GM23338 (cell line): ENCODE results near the gene PTH1R. TPM values are rescaled to one million over a fixed set of nuclear protein-coding genes. Genes with fewer than 3 reads are reported as not detected.

Source experiments
- ATAC-seq: fragments of 200-7000 bp; cut with Tn5 transposase; 3 replicates; pipeline ENCODE4 v1.9.1; 2020
- DNase-seq: peaks from one replicate; pipeline ENCODE4 v3.0.0-alpha.2; 2015; ENCODE audit warnings: low spot score
- H2AFZ ChIP-seq: fragments of 200-600 bp; sonication (generic); 2 replicates; pipeline ENCODE4 v1.8.0; 2016; ENCODE audit warnings: antibody characterized with exemption, mild to moderate bottlenecking, moderate library complexity
- H3F3A ChIP-seq: fragments of 200-600 bp; sonication (generic); replicated peaks from 2 replicates; pipeline ENCODE4 v1.8.0; 2017; ENCODE audit warnings: antibody characterized with exemption, mixed run types, low read depth
- H3K27ac ChIP-seq: fragments of 200-600 bp; sonication (generic); 2 replicates; pipeline ENCODE4 v1.6.1; 2016; ENCODE audit warnings: low read depth
- H3K27me3 ChIP-seq: fragments of 200-600 bp; sonication (generic); 2 replicates; pipeline ENCODE4 v1.8.0; 2016; ENCODE audit warnings: mild to moderate bottlenecking, mixed run types, moderate library complexity; ENCODE audit not compliant: insufficient read depth
- H3K36me3 ChIP-seq: fragments of 200-600 bp; sonication (generic); 2 replicates; pipeline ENCODE4 v1.8.0; 2016; ENCODE audit warnings: mild to moderate bottlenecking; ENCODE audit not compliant: insufficient read depth
- H3K4me1 ChIP-seq: fragments of 200-600 bp; sonication (generic); 2 replicates; pipeline ENCODE4 v1.8.0; 2016; ENCODE audit warnings: mild to moderate bottlenecking, moderate library complexity; ENCODE audit not compliant: insufficient read depth
- H3K4me2 ChIP-seq: fragments of 200-600 bp; sonication (generic); 2 replicates; pipeline ENCODE4 v1.7.1; 2017; ENCODE audit warnings: mixed run types
- H3K4me3 ChIP-seq: fragments of 200-600 bp; sonication (generic); 2 replicates; pipeline ENCODE4 v1.6.1; 2016; ENCODE audit warnings: mixed run types
- H3K79me2 ChIP-seq: fragments of 200-600 bp; sonication (generic); replicated peaks from 2 replicates; pipeline ENCODE4 v1.8.0; 2017; ENCODE audit warnings: mild to moderate bottlenecking; ENCODE audit not compliant: insufficient read depth
- H3K9me2 ChIP-seq: fragments of 200-600 bp; sonication (generic); 2 replicates; pipeline ENCODE4 v1.8.0; 2017; ENCODE audit not compliant: insufficient read depth
- H4K20me1 ChIP-seq: fragments of 200-600 bp; sonication (generic); replicated peaks from 2 replicates; pipeline ENCODE4 v1.8.0; 2017; ENCODE audit warnings: mild to moderate bottlenecking; ENCODE audit not compliant: insufficient read depth
- H3K27ac Mint-ChIP-seq: 2 replicates; pipeline ENCODE4 v1.8.0; 2020; ENCODE audit warnings: inconsistent platforms, mild to moderate bottlenecking, moderate library complexity, mixed read lengths
- H3K27me3 Mint-ChIP-seq: 3 replicates; pipeline ENCODE4 v1.8.0; 2022; ENCODE audit warnings: low read depth, mild to moderate bottlenecking, moderate library complexity, mixed read lengths, inconsistent platforms; ENCODE audit not compliant: insufficient read depth, poor library complexity
- H3K36me3 Mint-ChIP-seq: 3 replicates; pipeline ENCODE4 v1.8.0; 2021; ENCODE audit warnings: low read depth, mild to moderate bottlenecking, inconsistent platforms, moderate library complexity, mixed read lengths
- H3K4me1 Mint-ChIP-seq: 3 replicates; pipeline ENCODE4 v1.8.0; 2020; ENCODE audit warnings: mild to moderate bottlenecking, inconsistent platforms, mixed read lengths
- H3K4me3 Mint-ChIP-seq: 3 replicates; pipeline ENCODE4 v1.8.0; 2021; ENCODE audit warnings: moderate library complexity, mild to moderate bottlenecking, inconsistent platforms, mixed read lengths
- H3K9me3 Mint-ChIP-seq: 3 replicates; pipeline ENCODE4 v1.8.0; 2020; ENCODE audit warnings: moderate library complexity, mild to moderate bottlenecking, inconsistent platforms, mixed read lengths
- CREB1 ChIP-seq: fragments of 250-450 bp; sonication (Bioruptor Pico); IDR thresholded peaks from 2 replicates; pipeline ENCODE4 v1.5.0; 2020; ENCODE audit warnings: low read depth, mild to moderate bottlenecking, moderate library complexity
- CTCF ChIP-seq, 2 experiments: fragments of 200-600 bp in 1 of 2; sonication (generic) in 1 of 2; conservative IDR thresholded peaks; 2 replicates each; pipeline versions ENCODE4 v1.5.1 to v1.6.1; 2016 to 2017; ENCODE audit warnings: antibody characterized with exemption in 2 of 2, low read depth in 2 of 2, mild to moderate bottlenecking in 2 of 2, moderate library complexity in 1 of 2
- EZH2 ChIP-seq: fragments of 200-600 bp; sonication (generic); IDR thresholded peaks from one replicate; pipeline ENCODE4 v1.8.0; 2017; ENCODE audit warnings: antibody characterized with exemption, mild to moderate bottlenecking, low read depth; ENCODE audit not compliant: unreplicated experiment
- EZH2phosphoT487 ChIP-seq: fragments of 200-600 bp; sonication (generic); IDR thresholded peaks from one replicate; pipeline ENCODE4 v1.8.1; 2018; ENCODE audit warnings: antibody characterized with exemption; ENCODE audit not compliant: unreplicated experiment
- JUNB ChIP-seq: IDR thresholded peaks from one replicate; pipeline ENCODE4 v1.6.1; 2016; ENCODE audit warnings: antibody characterized with exemption; ENCODE audit not compliant: unreplicated experiment
- NANOG ChIP-seq: IDR thresholded peaks from 2 replicates; pipeline ENCODE4 v1.6.1; 2016; ENCODE audit warnings: antibody characterized with exemption, borderline replicate concordance
- REST ChIP-seq: IDR thresholded peaks from one replicate; pipeline ENCODE4 v1.6.1; 2018; ENCODE audit warnings: antibody characterized with exemption; ENCODE audit not compliant: unreplicated experiment
- STAT1 ChIP-seq: IDR thresholded peaks from one replicate; pipeline ENCODE4 v1.6.1; 2016; ENCODE audit warnings: antibody characterized with exemption; ENCODE audit not compliant: unreplicated experiment
- ZNF114 ChIP-seq: fragments of 250-450 bp; sonication (Bioruptor Pico); IDR thresholded peaks from 2 replicates; pipeline ENCODE4 v1.5.0; 2020; ENCODE audit warnings: mild to moderate bottlenecking, moderate library complexity
- ZNF462 ChIP-seq: fragments of 250-450 bp; sonication (Bioruptor Pico); IDR thresholded peaks from 2 replicates; pipeline ENCODE4 v1.5.0; 2020; ENCODE audit warnings: mild to moderate bottlenecking, moderate library complexity
- polyA plus RNA-seq: library from polyadenylated mRNA; unstranded; fragments of >200 nt; fragmentation: Nextera tagmentation; extraction: Ambion mirVana; gene quantifications from 2 replicates; pipeline ENCODE4 v1.2.1, GENCODE V29; 2016
- total RNA-seq: library from RNA; depleted of rRNA; stranded (reverse); fragments of >200 nt; shearing (Covaris generic); gene quantifications from 2 replicates; pipeline ENCODE4 v1.2.3, GENCODE V29; 2014

The PTH1R gene
- total and polyA plus RNA-seq, 2 experiments from 2014 or later = 1.3 to 1.9 TPM

- no peaks in the 10 kb centered on the region for H3K79me2 ChIP-seq
- DNase-seq (no peak), ATAC-seq (no peak)
- no peak overlapping the region for H3K4me3 ChIP-seq
- peaks cover 47% of the 10 kb centered on the region for H3K36me3 Mint-ChIP-seq
- H3F3A ChIP-seq = 0 out of 2 replicates have a peak, but pooled peaks cover 6% of the 10 kb centered on the region
- H3K27me3 ChIP-seq = no peaks in the 10 kb centered on the region
- peak overlapping the region; percentile 11; the same call in 1 of the 2 replicates for H3K27ac ChIP-seq
- H3K27me3 Mint-ChIP-seq = peaks cover 5% of the 10 kb centered on the region
- no peak for TF ChIP-seq EZH2phosphoT487
- no peak for TF ChIP-seq CTCF (conservative IDR thresholded peaks at IDR 0.05; ENCODE audit: low read depth in 2 of 2)
- no peak for TF ChIP-seq JUNB
- TF ChIP-seq NANOG = no peak
- no peak for TF ChIP-seq REST
- H3K9me2 ChIP-seq = no peaks in the 10 kb centered on the region; the same call in 1 of the 2 replicates
- H2AFZ ChIP-seq = no peak overlapping the region
- peaks cover 29% of the 10 kb centered on the region for H3K36me3 ChIP-seq
- H3K4me1 Mint-ChIP-seq = no peaks in the 10 kb centered on the region
- H3K9me3 Mint-ChIP-seq = peaks cover 15% of the 10 kb centered on the region; the same call in 2 of the 3 replicates
- no peak overlapping the region for H3K27ac Mint-ChIP-seq
- no peaks in the 10 kb centered on the region for H3K4me1 ChIP-seq
- H3K4me2 ChIP-seq = no peak overlapping the region
- no peak overlapping the region for H3K4me3 Mint-ChIP-seq
- no peaks in the 10 kb centered on the region; the same call in 1 of the 2 replicates for H4K20me1 ChIP-seq
These were observed 38.8 kb downstream of the PTH1R start for GRCh38 chr3:46916278-46916677.

GRCh38 chr3:46916799-46917198, 39.3 kb downstream of the PTH1R start:
- Histone ChIP-seq H3K4me2 (no peak overlapping the region), H3K27ac (peak overlapping the region; percentile 57; the same call in 1 of the 2 replicates), H3K4me3 (no peak overlapping the region), H2AFZ (no peak overlapping the region), H3K9me2 (no peaks in the 10 kb centered on the region; the same call in 1 of the 2 replicates), H3K4me1 (no peaks in the 10 kb centered on the region), H4K20me1 (no peaks in the 10 kb centered on the region; the same call in 1 of the 2 replicates), H3K27me3 (no peaks in the 10 kb centered on the region), H3K36me3 (peaks cover 34% of the 10 kb centered on the region), H3F3A (0 out of 2 replicates have a peak, but pooled peaks cover 6% of the 10 kb centered on the region), H3K79me2 (no peaks in the 10 kb centered on the region)
- ATAC-seq (no peak), DNase-seq (no peak)
- Mint-ChIP-seq H3K36me3 (peaks cover 52% of the 10 kb centered on the region), H3K9me3 (peaks cover 15% of the 10 kb centered on the region; the same call in 2 of the 3 replicates), H3K27ac (no peak overlapping the region), H3K4me1 (no peaks in the 10 kb centered on the region), H3K4me3 (no peak overlapping the region), H3K27me3 (peaks cover 5% of the 10 kb centered on the region)
- TF ChIP-seq ZNF462 (no peak), EZH2 (no peak), STAT1 (no peak), EZH2phosphoT487 (no peak), CREB1 (CRISPR knock-in tag) (no peak), ZNF114 (no peak), NANOG (no peak)
